ENCODE data around the gene SDR42E2. TPM values are rescaled to one million over a fixed set of nuclear protein-coding genes. Genes with fewer than 3 reads are reported as not detected.

The SDR42E2 gene
- total RNA-seq, 4 donors from 2014 or later: not detected

- Histone ChIP-seq H3K27ac (peak within 1 kb of the TSS; percentile 87 to 90), H3K27me3 (no peaks in the 10 kb centered on the region), H3K4me3 (peak within 1 kb of the TSS; percentile 59 to 86), H3K36me3 (no peaks in the 10 kb centered on the region), H3K9me3 (no peaks in the 10 kb centered on the region), H3K4me1 (peaks cover 0 to 4% of the 10 kb centered on the region in 2 donors)
- intact Hi-C loops (cut with DNase I; ENCODE audit: low total_unique reads): no loop called here
- DNase-seq: peak; percentile 94 to 95
- peak; percentile 73 to 98 (median 92) for TF ChIP-seq CTCF (IDR thresholded peaks at IDR 0.05)
- TF ChIP-seq POLR2A (IDR thresholded peaks at IDR 0.05): peak; percentile 35 to 57
Observed at GRCh38 chr16:22206013-22206841, 43.9 kb downstream of the SDR42E2 start, which contains the start of gene EEF2K. TSS of gene EEF2K (plus strand) at chr16:22206278. CDS start at chr16:22225730, 19,452 bp downstream.

GRCh38 chr16:22206842-22207714, 44.8 kb downstream of the SDR42E2 start:
- H3K4me1 ChIP-seq: peaks cover 0 to 4% of the 10 kb centered on the region in 2 donors

GRCh38 chr16:22207715-22208360, 45.5 kb downstream of the SDR42E2 start:
- no peak for DNase-seq
- no peak for TF ChIP-seq CTCF (IDR thresholded peaks at IDR 0.05)
- TF ChIP-seq POLR2A (IDR thresholded peaks at IDR 0.05): no peak
- no peaks in the 10 kb centered on the region for H3K36me3 ChIP-seq
- H3K9me3 ChIP-seq: no peaks in the 10 kb centered on the region
- intact Hi-C loops (cut with DNase I; ENCODE audit: low total_unique reads): no loop called here
- peak overlapping the region; percentile 59 to 86 for H3K4me3 ChIP-seq
- peak overlapping the region; percentile 87 to 90 for H3K27ac ChIP-seq
- H3K27me3 ChIP-seq: no peaks in the 10 kb centered on the region
- peaks cover 5 to 10% of the 10 kb centered on the region in 2 donors for H3K4me1 ChIP-seq

More at GRCh38 chr16:22206842-22207714, 44.8 kb downstream of the SDR42E2 start:
- H3K4me3 ChIP-seq: peak overlapping the region; percentile 59 to 86
- no peaks in the 10 kb centered on the region for H3K27me3 ChIP-seq
- H3K27ac ChIP-seq: peak overlapping the region; percentile 87 to 90
- DNase-seq: peak; percentile 74 to 76
- no peaks in the 10 kb centered on the region for H3K9me3 ChIP-seq
- no peak for TF ChIP-seq POLR2A (IDR thresholded peaks at IDR 0.05)
- TF ChIP-seq CTCF (IDR thresholded peaks at IDR 0.05): no peak
- H3K36me3 ChIP-seq: no peaks in the 10 kb centered on the region
- intact Hi-C loops (cut with DNase I; ENCODE audit: low total_unique reads): no loop called here

GRCh38 chr16:22210285-22210684, 48.0 kb downstream of the SDR42E2 start:
- no peaks in the 10 kb centered on the region for H3K27me3 ChIP-seq
- no peaks in the 10 kb centered on the region for H3K9me3 ChIP-seq
- TF ChIP-seq POLR2A (IDR thresholded peaks at IDR 0.05) (no peak), CTCF (IDR thresholded peaks at IDR 0.05) (no peak)
- intact Hi-C loops (cut with DNase I; ENCODE audit: low total_unique reads): no loop called here
- H3K27ac ChIP-seq: peak overlapping the region; percentile 89 to 90
- H3K4me1 ChIP-seq: peaks cover 7 to 13% of the 10 kb centered on the region in 2 donors
- no peak for DNase-seq
- no peak overlapping the region for H3K4me3 ChIP-seq
- H3K36me3 ChIP-seq: no peaks in the 10 kb centered on the region
